ENCODE results near the gene RPP25L.

- TF ChIP-seq CTCF (IDR thresholded peaks at IDR 0.05) (peak in 2 of 3 experiments; percentile 42 to 48), POLR2AphosphoS5 (IDR thresholded peaks at IDR 0.05; ENCODE audit: insufficient read depth in 1 of 2, low read depth in 1 of 2) (peak; percentile 75 to 88)
Measured at GRCh38 chr9:34646211-34647083, 34.5 kb upstream of the RPP25L start, which contains the start of gene GALT.
